ENCODE data around the gene FNDC1. TPM values are rescaled to one million over a fixed set of nuclear protein-coding genes. Genes with fewer than 3 reads are reported as not detected.

Gene FNDC1
- total and polyA plus RNA-seq, 2 of the 13 experiments (the other 11 are each of a cell fraction or from before 2014, with no cell fraction given): not detected

GRCh38 chr6:159181914-159182313, 12.7 kb downstream of the FNDC1 start:
- Histone ChIP-seq H3K4me2 (ENCODE audit: low read depth, low read length) (no peak overlapping the region), H3K27me3 (ENCODE audit: control insufficient read depth in 1 of 2, insufficient read depth in 2 of 2, low read length in 2 of 2) (peaks cover 0 to 8% of the 10 kb centered on the region in 2 experiments; a peak in 3 of 5 replicates), H3K36me3 (replicated peaks in 1 of 2; ENCODE audit: control insufficient read depth in 1 of 2, insufficient read depth in 2 of 2, low read length in 2 of 2) (no peaks in the 10 kb centered on the region), H4K20me1 (ENCODE audit: insufficient read depth, low read length) (no peaks in the 10 kb centered on the region), H3K79me2 (ENCODE audit: insufficient read depth, low read length) (no peaks in the 10 kb centered on the region), H3K27ac (ENCODE audit: extremely low read length, insufficient read depth, low read length) (no peak overlapping the region), H3K9ac (ENCODE audit: insufficient read depth, low read depth, low read length) (no peak overlapping the region), H2AFZ (ENCODE audit: low read length) (no peak overlapping the region), H3K4me1 (ENCODE audit: insufficient read depth, low read length) (no peaks in the 10 kb centered on the region), H3K4me3 (replicated peaks in 1 of 3; ENCODE audit: insufficient read depth in 1 of 3, low read depth in 2 of 3, low read length in 3 of 3) (no peak overlapping the region), H3K9me3 (ENCODE audit: low read length) (no peaks in the 10 kb centered on the region)
- in situ Hi-C loops (cut with HindIII; ENCODE audit: extremely low pct_ligation_motif_present, low pct_unique_long_range_greater_than_20kb): no loop called here
- TF ChIP-seq ZNF710 (CRISPR knock-in tag; IDR thresholded peaks at IDR 0.05; ENCODE audit: borderline replicate concordance) (no peak), SRSF9 (IDR thresholded peaks at IDR 0.05; ENCODE audit: borderline replicate concordance, insufficient read depth, low read depth, low read length, poor library complexity, severe bottlenecking) (no peak), MNT (IDR thresholded peaks at IDR 0.05) (0 out of 2 replicates have a peak, but pooled peaks have one; percentile 18), ZNF563 (CRISPR knock-in tag; IDR thresholded peaks at IDR 0.05) (no peak), BATF2 (CRISPR knock-in tag; IDR thresholded peaks at IDR 0.05) (no peak), ZNF331 (CRISPR knock-in tag; IDR thresholded peaks at IDR 0.05) (no peak)
- ChIA-PET CTCF (ENCODE audit: low intra/inter-chr PET ratio, low total read pairs) (no interaction called here), POLR2A (no interaction called here)
- no TSS peak for BruUV-seq (replicated peaks)
- intact Hi-C loops (cut with micrococcal nuclease; ENCODE audit: unreplicated experiment): no loop called here
- 60% methylated on average over 2 of the region's 2 CpGs for WGBS (ENCODE audit: low lambda C conversion rate)
- ATAC-seq (no peak), DNase-seq (ENCODE audit: low spot score) (no peak), FAIRE-seq (no peak)
